ENCODE measurements around the gene UTF1.
"Not testable (repeated sequence)": the region's sequence is repeated elsewhere in the genome, so short reads cannot be mapped to it uniquely, and the experiment has no call there.

Gene UTF1

GRCh38 chr10:133209641-133210040 lies 20.4 kb upstream of the UTF1 start:
- no peak for DNase-seq (ENCODE audit: low read depth, low spot score)

- no peak for DNase-seq (ENCODE audit: low read depth, low spot score)
Measured at GRCh38 chr10:133210398-133211140, 19.4 kb upstream of the UTF1 start.

GRCh38 chr10:133211141-133211830 lies 18.7 kb upstream of the UTF1 start:
- DNase-seq (ENCODE audit: low read depth, low spot score), result no peak

- no peak for DNase-seq (ENCODE audit: low read depth, low spot score)
Measured at GRCh38 chr10:133211959-133212852, 17.8 kb upstream of the UTF1 start.

- no peak for DNase-seq (ENCODE audit: low read depth, low spot score)
Measured at GRCh38 chr10:133212853-133213494, 17.0 kb upstream of the UTF1 start.

GRCh38 chr10:133213641-133214467 lies 16.2 kb upstream of the UTF1 start:
- no peak for DNase-seq (ENCODE audit: low read depth, low spot score)

- no peak for DNase-seq (ENCODE audit: low read depth, low spot score)
Measured at GRCh38 chr10:133214468-133215410, 15.3 kb upstream of the UTF1 start.

GRCh38 chr10:133215586-133215985 lies 14.4 kb upstream of the UTF1 start:
- no peak for DNase-seq (ENCODE audit: low read depth, low spot score)

- DNase-seq (ENCODE audit: low read depth, low spot score), result no peak
Measured at GRCh38 chr10:133216776-133217175, 13.2 kb upstream of the UTF1 start.

- DNase-seq (ENCODE audit: low read depth, low spot score), result no peak
Measured at GRCh38 chr10:133217800-133218589, 12.0 kb upstream of the UTF1 start.

- DNase-seq (ENCODE audit: low read depth, low spot score), result no peak
Measured at GRCh38 chr10:133218891-133219290, 11.1 kb upstream of the UTF1 start.

GRCh38 chr10:133219782-133220181 lies 10.2 kb upstream of the UTF1 start:
- no peak for DNase-seq (ENCODE audit: low read depth, low spot score)

GRCh38 chr10:133221331-133221730 lies 8.7 kb upstream of the UTF1 start:
- no peak for DNase-seq (ENCODE audit: low read depth, low spot score)

GRCh38 chr10:133221756-133222155 lies 8.3 kb upstream of the UTF1 start:
- DNase-seq (ENCODE audit: low read depth, low spot score), result not testable (repeated sequence)

GRCh38 chr10:133224076-133224475 lies 5.9 kb upstream of the UTF1 start:
- no peak for DNase-seq (ENCODE audit: low read depth, low spot score)

- DNase-seq (ENCODE audit: low read depth, low spot score), result no peak
Measured at GRCh38 chr10:133224756-133225372, 5.2 kb upstream of the UTF1 start.

GRCh38 chr10:133225707-133226191 lies 4.3 kb upstream of the UTF1 start:
- no peak for DNase-seq (ENCODE audit: low read depth, low spot score)

GRCh38 chr10:133226251-133226808 lies 3.7 kb upstream of the UTF1 start:
- DNase-seq (ENCODE audit: low read depth, low spot score), result no peak
